Mesenteric fat pad (tissue), 1 donor: ENCODE results near the gene AGBL1. TPM values are rescaled to one million over a fixed set of nuclear protein-coding genes. Genes with fewer than 3 reads are reported as not detected.
"Not testable (repeated sequence)": the region's sequence is repeated elsewhere in the genome, so short reads cannot be mapped to it uniquely, and the experiment has no call there.

ENCODE experiments used
- DNase-seq: peaks from one replicate; pipeline ENCODE4 v3.0.0-alpha.2; 2020; ENCODE audit warnings: low spot score
- total RNA-seq: library from RNA; stranded (reverse); fragmentation: NEBNext Ultra II Directional; extraction: Animal tissue kit (Norgen Biotek cat#: 25700); gene quantifications from one replicate; pipeline ENCODE4 v1.2.1, GENCODE V29; 2021
- donor health status: DM: yes; HTN: yes; CAD: no.

AGBL1 gene
- total RNA-seq, 1 donor from 2014 or later: not detected

DNA sequence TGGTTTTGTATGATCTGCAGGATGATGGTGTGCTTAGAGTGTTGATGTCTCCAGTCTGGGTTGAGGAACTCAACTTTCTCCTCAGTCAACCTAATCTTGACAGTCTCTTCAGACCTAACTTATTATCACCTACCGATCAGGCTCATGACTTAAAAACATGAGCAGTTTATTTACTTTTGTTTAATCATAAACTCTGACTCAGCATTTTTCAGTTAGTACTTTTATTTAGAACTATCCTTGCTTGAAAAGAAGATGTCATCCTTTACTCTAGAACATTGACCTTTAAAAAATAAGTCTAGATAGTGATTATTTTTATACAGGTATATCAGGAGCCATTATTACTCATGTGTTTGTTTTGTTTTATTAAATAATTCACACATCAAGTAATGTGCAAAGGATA lies 414.8 kb downstream of the AGBL1 start:
- no peak for DNase-seq

DNA sequence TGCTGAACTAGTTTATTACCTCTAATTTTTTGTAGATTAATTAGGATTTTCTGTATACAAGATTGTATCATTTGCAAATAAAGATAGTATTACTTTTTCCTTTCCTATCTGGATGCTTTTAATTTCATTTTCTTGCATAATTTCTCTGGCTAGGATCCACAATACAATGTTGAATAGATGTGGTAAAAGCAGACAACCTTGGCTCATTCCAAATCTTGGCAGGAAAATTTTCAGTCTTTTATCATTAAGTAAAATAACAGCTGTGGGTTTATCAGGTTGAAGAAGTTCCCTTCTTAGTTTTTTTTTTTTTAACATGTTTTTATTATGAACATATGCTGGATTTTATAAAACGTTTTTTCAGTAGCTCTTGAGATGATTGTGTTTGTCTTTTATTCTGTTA lies 422.6 kb downstream of the AGBL1 start:
- no peak for DNase-seq

DNA sequence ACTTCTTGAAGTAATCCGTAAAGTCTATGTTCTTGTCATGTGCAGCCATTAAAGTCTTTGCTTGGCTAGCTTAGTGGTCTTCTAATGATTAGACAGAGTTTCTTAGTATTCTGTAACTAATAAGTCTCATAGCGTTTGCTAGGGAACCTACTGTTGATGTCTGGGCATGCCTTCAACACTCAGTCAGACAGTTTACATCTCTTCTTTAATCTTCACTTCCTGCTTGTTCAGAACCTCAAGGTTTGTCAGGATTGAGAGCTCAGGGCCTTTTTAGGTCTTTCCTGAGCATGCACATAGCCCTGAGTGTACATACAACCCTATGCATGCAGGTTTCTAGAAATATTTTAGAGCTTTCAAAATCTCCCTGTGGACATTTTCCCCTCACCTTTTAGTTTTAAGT lies 426.3 kb downstream of the AGBL1 start:
- DNase-seq: no peak

DNA sequence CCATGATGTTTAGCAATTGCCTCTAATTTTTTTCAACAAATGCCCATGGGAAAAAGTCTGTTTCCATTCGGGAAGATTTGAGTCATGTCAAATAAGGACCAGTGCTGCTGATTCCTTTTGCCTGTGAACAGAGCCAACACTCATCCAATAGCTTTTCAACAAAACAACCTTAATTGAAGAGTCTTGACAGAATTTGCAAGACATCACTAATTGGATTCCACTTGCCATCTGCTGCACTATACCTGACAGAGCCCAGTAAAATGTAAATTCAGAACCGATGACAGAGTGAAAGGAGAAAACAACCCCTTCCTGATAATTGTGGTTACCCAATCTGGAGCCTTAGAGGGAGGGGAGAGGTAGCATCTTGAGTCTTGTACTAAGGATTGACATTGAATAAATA lies 426.7 kb downstream of the AGBL1 start:
- DNase-seq: no peak

DNA sequence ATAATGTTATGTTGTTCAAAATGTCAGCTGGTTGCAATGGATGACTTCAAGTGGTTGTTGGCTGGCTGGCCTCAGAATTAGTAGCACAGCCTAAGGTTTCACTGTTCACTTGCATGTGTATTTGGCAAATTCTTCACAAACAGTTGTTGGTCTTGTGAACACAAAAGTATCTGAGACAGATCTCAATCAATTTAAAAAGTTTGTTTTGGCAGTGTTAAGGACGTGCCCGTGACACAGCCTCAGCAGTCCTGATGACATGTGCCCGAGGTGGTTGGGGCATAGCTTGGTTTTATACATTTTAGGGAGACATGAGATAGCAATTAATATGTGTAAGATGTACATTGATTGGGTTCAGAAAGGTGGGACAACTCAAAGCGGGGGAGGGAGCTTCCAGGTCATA lies 436.0 kb downstream of the AGBL1 start:
- no peak for DNase-seq

DNA sequence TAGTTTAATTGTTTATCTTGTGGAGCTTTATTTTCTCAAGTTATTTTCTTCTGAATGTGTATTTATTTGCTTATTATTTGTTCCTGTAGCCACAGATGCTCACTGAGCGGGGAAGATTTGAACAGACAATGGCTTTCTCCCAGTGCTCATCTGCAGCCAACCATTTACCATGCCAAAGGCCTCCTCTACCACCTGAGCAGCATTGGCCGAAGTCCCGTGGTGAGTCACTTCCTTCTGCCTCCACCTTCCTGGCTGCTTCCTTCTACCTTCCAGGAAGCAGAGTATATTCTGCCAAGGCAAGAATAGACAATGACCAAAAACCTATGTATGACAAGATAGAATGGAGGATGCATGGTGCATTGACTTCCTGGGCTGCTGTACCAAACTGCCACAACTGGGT lies 443.1 kb downstream of the AGBL1 start:
- no peak for DNase-seq

DNA sequence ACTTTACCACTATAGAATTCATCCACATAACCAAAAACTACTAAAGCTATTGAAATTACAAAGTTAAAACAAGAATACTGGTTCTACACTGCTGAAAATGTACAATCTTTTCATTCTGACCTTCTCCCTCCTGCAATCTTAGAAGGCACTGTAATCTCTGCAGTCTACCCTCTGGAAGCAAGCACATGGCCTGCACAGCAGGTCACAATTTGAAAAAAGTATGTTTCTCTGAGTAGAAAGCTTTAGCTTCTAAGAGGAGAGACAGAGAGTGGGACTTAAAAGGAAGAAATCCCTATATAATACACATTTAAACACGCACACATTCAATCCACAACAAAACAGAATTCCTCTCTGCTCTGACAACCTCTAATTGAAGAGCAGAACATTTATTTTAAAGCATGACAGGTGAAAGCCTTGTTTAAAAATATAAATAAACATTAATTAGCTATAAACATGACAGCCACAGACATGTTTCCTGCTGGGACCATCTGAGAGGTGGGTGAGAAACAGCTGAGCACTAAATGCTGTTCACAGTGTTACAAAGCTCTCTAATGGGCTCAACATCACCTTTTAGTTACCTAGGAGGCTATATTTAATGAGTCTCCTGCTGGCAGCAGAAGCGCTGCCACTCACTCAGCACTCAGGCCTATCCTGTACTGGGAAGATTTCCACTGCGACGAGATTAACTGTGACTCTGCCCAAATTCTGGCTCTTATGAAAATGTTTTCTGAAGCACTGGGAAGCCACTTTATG lies 447.4 kb downstream of the AGBL1 start:
- no peak for DNase-seq

DNA sequence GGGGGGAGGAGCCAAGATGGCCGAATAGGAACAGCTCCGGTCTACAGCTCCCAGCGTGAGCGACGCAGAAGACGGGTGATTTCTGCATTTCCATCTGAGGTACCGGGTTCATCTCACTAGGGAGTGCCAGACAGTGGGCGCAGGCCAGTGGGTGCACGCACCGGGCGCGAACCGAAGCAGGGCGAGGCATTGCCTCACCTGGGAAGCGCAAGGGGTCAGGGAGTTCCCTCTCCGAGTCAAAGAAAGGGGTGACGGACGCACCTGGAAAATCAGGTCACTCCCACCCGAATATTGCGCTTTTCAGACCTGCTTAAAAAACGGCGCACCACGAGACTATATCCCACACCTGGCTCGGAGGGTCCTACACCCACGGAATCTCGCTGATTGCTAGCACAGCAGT lies 448.4 kb downstream of the AGBL1 start:
- DNase-seq: not testable (repeated sequence)

DNA sequence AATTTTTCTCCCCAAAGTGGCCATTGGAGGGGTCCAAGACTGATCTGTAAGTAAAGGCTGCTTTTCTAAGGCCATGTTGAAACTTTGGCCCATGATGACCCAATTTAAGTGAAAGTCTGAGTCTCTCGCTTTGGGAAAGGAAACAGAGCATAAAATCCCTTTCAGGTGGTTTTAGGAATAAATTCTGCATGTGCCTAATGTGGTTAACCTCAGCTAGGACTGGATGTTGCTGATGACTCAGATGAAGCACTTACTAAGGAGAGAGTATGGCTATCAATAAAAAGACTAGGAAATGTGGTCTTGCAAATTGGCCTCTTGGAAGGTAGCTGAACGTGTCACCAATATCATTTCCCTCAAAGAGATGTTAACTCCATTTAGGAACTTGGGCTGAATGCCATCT lies 458.5 kb downstream of the AGBL1 start:
- DNase-seq: no peak

DNA sequence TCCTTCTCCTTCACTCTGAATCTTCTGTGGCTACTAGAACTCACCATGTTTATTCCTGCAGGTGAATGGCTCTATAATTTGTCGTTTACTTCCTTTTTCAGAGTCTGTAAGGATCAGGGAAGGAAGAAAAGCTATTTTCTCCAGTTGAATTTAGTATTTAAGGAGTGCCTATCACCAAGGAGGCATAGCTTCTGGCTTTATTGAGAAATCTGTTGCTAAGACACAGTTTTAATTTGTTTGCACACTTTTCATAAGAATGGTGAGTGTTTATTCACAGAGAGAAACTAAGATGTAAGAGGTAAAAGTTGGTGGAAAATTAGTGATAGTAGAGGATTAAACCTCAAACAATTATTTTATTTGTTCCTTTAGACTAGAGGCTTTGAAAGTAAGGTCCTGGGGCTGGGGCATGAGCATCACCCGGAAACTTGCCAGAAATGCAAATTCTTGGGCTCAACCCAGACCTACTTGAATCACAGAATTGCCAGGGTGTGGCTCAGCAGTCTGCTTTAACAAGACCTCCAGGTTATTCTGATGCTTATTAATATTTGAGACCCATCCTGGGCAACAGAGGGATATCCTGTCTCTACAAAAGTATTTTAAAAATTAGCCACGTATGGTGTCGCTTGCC lies 461.3 kb downstream of the AGBL1 start:
- DNase-seq: no peak

DNA sequence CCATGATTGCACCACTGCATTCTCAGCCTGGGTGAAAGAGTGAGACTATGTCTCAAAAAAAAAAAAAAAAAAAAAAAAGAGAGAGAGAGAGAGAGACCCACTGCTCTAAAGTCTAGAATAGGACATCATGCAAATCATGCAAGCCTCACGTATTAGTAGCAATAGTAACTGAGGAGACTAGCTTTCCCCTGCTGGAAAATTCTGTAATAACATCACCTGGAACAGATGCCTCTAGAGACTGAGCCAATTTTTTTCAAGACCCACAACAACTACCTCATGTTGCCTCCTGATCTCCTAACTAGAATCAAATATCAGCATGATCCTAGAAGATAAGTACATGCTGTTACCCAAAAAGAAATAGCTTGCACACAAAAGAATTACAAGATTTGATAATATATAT lies 461.9 kb downstream of the AGBL1 start:
- DNase-seq: no peak

DNA sequence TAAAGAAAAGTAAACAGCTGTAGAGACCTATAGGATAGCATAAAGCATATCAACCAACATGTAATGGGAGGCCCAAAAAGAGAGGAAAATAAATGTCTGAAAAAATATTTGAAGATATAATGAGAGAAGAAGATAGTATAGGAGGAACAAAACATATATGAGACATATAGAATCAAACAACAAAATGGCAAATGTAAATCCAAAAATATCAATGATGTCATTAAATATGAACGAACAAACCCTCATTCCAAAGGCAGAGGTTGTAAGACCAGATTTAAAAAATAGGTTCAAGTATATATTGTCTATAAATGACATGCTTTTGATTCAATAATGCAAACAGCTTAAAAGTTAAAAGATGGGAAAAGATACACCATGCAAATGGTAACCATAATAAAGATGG lies 470.4 kb downstream of the AGBL1 start:
- no peak for DNase-seq

DNA sequence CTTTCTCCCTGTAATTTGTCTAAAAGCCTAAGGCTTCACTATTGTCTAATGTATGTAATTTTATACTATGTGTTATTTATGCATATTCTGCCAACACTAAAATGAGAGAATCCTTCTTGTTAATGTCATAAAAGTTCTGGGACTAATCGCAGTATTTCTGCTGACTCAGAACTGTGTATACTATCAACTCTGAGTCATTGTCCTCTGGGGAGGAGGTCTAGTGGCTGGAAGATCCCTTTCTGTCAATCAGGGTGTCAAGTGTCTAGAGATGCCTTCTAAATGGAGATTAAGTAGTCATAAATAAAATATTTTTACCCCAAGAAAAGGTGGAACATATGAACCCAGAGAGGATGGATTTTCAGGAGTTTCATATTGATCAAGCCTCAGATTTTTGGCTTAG lies 473.4 kb downstream of the AGBL1 start:
- DNase-seq: no peak

DNA sequence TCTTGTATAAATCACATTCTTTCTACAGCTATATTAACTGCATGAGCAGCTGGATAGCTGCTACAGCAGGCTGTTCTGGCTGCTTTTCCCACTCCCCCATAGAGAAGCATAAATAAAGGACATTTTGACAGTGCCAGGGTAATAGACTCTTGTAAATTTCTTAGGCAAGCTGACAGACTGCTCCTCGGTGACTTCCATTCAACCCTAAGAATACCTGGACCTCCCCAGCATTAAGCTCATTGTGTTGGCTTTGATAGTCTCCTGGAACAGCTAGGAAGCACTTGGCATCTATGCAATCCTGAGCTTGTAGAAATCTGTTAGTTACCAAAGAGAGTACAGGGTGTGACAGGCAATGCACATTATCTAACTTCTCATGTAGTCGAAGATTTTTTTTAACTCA lies 475.4 kb downstream of the AGBL1 start:
- DNase-seq: no peak

DNA sequence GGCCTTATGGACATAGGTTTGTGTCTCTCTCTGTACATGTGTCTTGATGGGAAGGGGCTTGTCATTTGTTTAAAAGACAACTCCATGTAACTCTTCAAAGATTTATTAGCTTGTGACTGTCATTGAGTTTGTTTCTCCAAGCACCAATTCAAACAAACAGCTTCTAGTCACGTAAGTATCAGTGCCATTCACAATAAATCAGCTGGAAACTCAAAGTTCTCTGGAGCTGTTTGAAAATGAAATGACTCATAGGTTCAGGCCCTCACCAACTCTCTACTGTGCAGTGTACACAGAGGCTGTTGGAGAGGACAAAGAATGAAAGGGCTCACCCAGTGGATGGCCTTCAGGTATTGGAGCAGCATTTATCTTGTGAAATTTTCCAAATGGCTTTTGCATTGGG lies 476.3 kb downstream of the AGBL1 start:
- no peak for DNase-seq

DNA sequence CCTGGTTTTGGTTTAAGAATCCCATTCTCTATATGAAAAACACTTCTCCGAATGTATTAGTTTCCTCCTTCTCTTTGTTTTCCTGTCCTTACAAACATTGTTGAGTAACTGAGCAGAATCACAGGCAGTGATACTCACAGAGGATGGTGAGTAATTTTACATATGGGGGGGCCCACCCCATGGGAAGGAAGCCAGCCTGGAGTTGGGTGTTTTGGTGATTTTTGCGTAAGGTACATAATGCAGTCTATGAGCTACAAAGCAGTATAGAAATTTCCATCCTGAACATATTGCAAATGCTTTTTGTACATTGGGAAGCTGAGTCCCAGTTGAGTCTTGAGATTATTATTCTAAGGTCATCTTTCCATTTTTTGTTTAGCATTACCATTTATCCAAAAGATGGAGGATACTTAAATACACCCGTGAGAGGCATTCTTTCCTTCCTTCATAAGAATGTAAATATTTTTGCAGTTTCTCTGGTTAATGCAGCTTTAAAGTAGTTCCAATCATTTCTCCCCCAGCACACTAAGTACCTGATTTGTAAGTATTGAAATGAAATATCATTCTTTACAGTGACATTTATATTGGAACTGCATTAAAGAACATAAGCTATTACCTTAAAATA lies 476.8 kb downstream of the AGBL1 start:
- no peak for DNase-seq

DNA sequence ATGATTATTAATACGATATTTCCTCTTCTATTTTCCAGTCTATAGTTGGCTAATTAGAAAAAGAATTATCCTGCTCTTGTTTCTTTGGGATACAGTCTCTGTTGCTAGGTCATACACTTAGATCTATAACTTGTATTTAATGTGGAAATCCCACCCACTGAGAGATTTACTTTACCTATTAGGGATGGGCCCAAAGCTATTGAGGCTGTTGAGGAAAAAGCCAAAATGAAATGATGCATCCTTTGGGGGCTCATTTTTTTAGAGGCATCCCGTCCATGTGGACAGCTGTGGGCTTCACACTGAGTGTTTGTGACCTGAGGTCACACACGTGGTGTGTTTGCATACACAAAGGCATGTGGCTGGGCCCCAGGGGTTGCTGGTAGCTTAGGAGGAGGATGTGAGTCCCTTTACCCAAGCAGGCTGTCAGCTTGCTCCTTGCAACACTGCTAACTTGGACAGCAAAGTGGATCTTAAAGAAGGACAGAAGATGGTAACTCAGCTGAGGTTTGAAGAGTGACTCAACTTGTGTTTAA lies 477.4 kb downstream of the AGBL1 start:
- no peak for DNase-seq

DNA sequence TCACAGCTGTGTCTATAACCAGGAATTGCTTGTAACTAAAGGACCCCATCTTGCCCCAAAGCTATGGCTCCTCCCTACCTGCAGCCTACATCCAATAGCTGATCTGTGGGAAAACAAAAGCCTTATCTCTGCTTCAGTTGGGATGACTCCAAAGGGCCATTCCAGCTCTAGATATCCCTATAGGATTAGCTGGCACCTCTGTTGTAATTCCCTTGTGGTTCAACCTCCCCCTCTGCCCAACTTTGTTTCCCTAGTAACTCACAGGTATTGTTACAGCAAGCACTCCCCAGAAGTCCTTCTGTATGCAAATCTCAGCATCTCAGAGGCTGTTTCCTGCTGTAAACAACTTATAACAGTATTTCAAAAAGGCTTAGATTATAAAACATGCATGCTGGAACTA lies 478.6 kb downstream of the AGBL1 start:
- DNase-seq: no peak

DNA sequence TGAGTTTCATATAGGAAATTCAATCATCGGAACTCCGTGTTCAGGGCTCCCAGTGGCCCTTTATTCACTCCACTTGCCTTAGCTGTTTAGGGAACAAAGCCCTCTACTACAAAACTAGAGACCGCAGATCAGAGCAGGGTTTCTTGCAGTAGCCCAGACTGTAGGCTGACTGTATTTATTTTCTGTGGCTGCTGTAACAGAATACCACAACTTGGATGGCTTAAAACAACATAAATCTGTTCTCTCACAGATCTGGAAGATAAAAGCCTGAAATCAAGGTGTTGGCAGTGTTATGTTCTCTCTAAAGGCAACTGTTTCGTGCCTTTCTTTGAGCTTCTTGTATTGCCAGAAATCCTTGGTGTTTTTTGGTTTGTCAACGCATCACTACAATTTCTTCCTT lies 479.0 kb downstream of the AGBL1 start:
- no peak for DNase-seq

DNA sequence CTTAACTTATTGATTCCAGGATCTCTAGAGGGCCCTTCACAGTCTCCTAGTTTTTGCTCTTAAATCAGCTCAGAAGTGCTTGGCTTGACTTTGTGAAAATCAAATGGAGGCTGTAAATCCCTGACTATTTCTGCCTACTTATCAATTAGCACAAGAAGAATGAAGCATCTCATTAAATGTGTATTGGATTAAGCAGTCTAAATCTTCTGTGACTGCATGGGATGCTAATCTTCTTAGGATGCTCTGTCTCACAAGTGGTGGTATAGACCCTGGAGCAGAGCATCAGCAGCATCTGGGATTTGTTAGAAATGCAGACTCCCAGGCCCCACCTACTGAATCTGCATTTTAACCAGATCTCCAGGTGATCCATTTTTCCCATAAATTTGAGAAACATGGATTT lies 488.7 kb downstream of the AGBL1 start:
- no peak for DNase-seq

DNA sequence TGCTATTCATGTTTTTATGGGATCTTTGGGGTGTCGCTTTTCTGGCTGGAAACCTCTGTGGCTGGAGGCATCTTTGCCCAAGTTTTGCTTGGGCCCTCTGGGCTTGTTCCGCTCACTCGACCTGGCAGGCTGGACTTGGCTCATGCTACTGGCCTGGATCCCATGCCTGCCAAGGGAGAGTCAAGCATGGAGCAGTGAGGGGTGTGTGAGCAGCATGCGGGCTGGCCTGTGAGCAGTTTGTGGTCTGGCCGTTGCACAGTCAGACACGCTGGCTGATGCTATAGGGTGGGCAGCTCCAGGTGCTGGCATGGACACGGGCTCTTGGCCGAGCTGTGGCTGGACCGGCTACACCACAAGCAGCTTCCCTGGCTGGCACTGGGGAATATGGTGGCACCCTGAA lies 491.1 kb downstream of the AGBL1 start:
- no peak for DNase-seq

DNA sequence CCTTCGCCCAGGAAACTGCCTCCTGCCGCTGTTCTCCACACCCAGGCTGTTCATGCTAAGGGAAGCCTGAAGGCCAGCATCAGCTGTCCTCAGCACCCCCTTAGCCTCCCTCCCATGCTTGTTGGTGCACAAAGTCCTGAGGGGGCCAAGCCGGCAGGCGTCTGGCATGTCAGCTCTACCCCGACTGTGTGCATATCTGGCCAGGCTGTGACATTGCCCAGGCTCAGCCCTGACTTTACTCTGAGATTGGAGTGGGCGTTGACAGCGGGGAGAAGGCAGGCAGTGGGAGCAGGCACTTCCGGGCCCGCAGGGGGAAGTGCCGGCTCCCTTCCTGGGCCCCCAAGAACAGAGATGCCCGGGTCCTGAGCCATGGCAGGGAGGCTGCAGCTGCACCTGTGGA lies 492.2 kb downstream of the AGBL1 start:
- no peak for DNase-seq
